ENCODE data around the gene SERPINB1.

The SERPINB1 gene

DNA sequence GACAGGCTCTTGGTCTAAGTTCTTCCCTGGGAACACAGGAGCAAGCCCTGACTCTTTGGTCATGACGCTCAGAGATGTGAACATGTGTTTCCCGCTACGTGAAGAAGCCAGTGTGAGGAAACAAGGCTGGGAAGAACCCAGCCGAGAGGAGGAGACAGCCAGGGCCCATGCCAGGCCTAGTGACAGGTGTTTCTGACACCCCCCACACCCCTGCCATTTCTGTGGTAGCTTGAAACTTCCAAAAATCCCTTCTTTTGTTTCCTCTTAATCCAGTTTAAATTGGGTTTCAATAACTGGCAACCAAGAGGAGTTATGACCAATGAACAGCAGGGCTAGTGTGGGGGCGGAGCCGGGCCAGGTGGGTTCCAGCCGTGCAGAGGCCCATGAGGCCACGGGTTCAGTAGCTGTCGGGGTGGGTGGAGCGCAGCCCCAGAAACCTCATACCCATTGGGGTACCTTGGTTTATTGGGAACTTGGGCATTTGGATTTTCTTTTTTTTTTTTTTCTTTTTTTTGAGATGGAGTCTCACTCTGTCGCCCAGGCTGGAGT lies 43.0 kb downstream of the SERPINB1 start:
- TF ChIP-seq, protein P1, sequence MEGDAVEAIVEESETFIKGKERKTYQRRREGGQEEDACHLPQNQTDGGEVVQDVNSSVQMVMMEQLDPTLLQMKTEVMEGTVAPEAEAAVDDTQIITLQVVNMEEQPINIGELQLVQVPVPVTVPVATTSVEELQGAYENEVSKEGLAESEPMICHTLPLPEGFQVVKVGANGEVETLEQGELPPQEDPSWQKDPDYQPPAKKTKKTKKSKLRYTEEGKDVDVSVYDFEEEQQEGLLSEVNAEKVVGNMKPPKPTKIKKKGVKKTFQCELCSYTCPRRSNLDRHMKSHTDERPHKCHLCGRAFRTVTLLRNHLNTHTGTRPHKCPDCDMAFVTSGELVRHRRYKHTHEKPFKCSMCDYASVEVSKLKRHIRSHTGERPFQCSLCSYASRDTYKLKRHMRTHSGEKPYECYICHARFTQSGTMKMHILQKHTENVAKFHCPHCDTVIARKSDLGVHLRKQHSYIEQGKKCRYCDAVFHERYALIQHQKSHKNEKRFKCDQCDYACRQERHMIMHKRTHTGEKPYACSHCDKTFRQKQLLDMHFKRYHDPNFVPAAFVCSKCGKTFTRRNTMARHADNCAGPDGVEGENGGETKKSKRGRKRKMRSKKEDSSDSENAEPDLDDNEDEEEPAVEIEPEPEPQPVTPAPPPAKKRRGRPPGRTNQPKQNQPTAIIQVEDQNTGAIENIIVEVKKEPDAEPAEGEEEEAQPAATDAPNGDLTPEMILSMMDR (IDR thresholded peaks at IDR 0.05; ENCODE audit: insufficient read depth, low read depth, low read length, missing control alignments), result no peak
- H3K4me3 ChIP-seq (ENCODE audit: low read length), result no peak overlapping the region
- DNase-seq (ENCODE audit: low read depth), result no peak

DNA sequence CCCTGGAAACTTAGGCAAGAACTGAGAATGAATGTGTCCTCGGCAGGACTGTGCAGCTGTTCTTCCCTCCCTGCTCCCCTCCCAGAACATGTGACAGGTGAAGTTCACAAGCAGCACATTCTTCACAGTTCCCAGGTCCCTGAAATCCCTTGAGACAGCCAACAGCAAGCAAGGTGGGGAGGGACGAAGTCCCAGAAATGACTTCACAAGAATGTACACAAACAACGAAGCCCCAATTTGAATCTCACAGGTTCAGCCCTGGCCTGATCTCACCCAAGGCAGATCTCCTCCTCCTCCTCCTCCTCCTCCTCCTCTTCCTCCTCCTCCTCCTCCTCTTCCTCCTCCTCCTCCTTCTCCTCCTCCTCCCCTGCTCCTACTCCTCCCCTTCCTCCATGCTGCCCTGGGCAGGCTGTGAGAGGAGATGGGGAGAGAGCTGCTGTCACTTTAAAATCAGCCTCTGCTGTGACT lies 44.1 kb downstream of the SERPINB1 start:
- H3K4me3 ChIP-seq (ENCODE audit: low read length), result no peak overlapping the region
- TF ChIP-seq, protein P1 (IDR thresholded peaks at IDR 0.05; ENCODE audit: insufficient read depth, low read depth, low read length, missing control alignments), result no peak
- DNase-seq (ENCODE audit: low read depth), result no peak

DNA sequence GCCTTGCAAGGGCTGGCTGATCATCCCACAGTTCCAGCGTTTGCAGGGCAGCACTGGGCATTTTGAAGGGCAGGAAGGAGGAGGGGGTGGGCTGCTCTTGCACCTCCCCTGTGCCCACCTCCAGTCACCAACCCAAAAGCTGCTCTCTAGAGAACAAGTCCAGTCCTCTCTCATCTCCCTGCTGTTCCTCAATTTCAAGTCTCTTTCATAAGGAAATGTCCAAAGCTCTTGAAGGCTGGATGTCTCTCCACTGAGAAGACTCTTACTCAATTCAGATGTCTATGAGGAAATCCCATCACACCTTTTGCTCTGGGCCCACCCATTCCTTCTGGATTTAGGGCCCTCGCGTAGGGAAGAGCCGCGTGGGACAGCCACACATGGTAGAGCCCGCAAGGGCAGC lies 44.8 kb downstream of the SERPINB1 start:
- TF ChIP-seq, protein P1 (IDR thresholded peaks at IDR 0.05; ENCODE audit: insufficient read depth, low read depth, low read length, missing control alignments), result no peak
- no peak for DNase-seq (ENCODE audit: low read depth)
- H3K4me3 ChIP-seq (ENCODE audit: low read length), result no peak overlapping the region

DNA sequence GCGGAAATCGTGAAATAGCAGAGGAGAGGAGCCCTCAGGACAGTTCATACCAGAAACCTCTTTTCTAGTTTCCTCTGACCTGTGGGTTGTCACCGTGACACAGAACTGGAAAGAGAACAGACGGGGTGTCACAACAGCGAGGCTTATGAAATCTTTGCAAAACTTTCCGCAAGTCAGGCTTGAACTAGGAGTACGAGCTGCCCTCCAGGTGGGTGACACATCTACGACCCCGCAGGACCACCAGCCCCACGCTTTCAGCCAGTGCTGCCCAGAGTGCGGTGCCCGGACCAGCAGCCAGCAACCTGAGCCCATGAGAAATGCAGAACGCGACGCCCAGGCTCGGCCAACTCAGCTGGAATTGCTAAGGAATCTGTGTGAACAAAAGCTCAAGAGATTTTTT lies 45.7 kb downstream of the SERPINB1 start:
- H3K4me3 ChIP-seq (ENCODE audit: low read length), result no peak overlapping the region
- DNase-seq (ENCODE audit: low read depth), result no peak
- TF ChIP-seq, protein P1 (IDR thresholded peaks at IDR 0.05; ENCODE audit: insufficient read depth, low read depth, low read length, missing control alignments), result no peak

DNA sequence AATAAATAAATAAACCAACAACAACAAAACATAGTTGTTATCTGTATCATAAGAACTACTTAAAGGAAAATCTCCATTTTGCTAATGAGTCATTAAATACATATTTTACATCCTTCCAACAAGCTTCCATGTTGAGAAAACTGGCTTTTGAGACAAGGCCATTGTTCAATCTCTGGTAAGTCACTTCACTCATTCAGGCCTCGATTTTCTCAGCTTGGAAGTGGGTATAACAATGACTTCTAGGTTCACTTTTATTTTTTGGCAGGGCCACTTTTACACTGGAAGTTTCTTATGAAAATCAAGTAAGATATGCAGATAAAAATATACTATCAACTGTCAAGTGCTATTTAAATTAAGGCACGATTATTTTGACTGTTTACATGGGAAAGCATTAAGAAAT lies 46.5 kb downstream of the SERPINB1 start:
- H3K4me3 ChIP-seq (ENCODE audit: low read length), result no peak overlapping the region
- DNase-seq (ENCODE audit: low read depth), result no peak
- TF ChIP-seq, protein P1 (IDR thresholded peaks at IDR 0.05; ENCODE audit: insufficient read depth, low read depth, low read length, missing control alignments), result no peak

DNA sequence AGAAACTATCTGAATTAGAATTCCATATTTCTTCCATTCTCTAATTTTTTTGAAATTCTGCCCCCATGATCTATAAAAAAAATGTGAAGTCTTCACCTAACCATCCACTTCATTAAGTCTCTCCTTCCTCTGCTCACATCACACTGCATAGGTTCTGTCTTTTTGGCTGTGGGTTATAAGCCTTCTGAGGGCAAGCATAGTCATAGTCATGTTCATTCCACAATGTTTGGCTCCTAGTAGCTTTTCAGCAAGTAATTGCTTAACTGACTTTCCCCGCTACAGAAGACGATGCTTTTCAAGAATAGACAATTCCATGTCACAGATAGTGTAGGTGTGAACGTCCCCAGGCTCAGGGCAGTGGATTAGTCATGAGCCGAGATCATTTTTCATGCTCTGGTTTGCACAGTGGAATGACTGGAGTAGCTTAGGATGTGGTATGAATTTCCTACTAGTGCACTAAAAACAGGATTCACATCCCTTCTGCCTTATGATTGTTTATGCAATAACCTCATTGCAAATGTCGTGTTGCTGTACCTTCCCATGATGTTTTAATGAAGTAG lies 47.4 kb downstream of the SERPINB1 start:
- H3K4me3 ChIP-seq (ENCODE audit: low read length), result no peak overlapping the region
- peak; percentile 84 for DNase-seq (ENCODE audit: low read depth)
- TF ChIP-seq, protein P1 (IDR thresholded peaks at IDR 0.05; ENCODE audit: insufficient read depth, low read depth, low read length, missing control alignments), result no peak

Data from epithelial cell of esophagus (primary cell).